GM12875 (cell line): ENCODE results near the gene KRTAP10-9.
"Not testable (repeated sequence)": the region's sequence is repeated elsewhere in the genome, so short reads cannot be mapped to it uniquely, and the experiment has no call there.

ENCODE experiments used
- H3K4me3 ChIP-seq: one replicate; pipeline ENCODE4 v1.5.1; 2011; ENCODE audit warnings: low read depth, low read length, control low read depth
- TF ChIP-seq, protein P1 (sequence below): IDR thresholded peaks from 2 replicates; pipeline ENCODE4 v1.5.1; 2011; ENCODE audit warnings: low read depth, mild to moderate bottlenecking, control low read depth, inconsistent platforms, low read length, moderate library complexity, borderline replicate concordance; ENCODE audit not compliant: insufficient read depth

Gene KRTAP10-9

DNA sequence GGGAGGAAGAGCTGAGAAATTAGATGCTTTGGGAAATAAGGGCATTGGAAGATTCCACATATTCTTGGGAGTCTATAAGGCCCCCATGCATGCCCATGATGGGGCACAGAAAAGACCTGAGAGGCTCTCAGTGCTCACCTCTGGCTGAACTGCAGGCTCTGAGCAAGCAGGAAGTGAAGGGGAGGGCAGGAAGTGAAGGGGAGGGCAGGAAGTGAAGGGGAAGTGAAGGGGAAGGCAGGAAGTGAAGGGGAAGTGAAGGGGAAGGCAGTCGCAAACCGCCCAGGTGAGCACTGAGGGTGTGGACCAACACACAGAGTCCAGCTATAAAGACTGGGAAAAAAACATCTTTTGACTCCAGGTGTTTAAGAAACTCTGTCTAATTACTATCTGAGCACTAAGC, 3.5 kb downstream of the KRTAP10-9 start:
- TF ChIP-seq, protein P1, sequence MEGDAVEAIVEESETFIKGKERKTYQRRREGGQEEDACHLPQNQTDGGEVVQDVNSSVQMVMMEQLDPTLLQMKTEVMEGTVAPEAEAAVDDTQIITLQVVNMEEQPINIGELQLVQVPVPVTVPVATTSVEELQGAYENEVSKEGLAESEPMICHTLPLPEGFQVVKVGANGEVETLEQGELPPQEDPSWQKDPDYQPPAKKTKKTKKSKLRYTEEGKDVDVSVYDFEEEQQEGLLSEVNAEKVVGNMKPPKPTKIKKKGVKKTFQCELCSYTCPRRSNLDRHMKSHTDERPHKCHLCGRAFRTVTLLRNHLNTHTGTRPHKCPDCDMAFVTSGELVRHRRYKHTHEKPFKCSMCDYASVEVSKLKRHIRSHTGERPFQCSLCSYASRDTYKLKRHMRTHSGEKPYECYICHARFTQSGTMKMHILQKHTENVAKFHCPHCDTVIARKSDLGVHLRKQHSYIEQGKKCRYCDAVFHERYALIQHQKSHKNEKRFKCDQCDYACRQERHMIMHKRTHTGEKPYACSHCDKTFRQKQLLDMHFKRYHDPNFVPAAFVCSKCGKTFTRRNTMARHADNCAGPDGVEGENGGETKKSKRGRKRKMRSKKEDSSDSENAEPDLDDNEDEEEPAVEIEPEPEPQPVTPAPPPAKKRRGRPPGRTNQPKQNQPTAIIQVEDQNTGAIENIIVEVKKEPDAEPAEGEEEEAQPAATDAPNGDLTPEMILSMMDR, result no peak
- H3K4me3 ChIP-seq, result no peak overlapping the region

DNA sequence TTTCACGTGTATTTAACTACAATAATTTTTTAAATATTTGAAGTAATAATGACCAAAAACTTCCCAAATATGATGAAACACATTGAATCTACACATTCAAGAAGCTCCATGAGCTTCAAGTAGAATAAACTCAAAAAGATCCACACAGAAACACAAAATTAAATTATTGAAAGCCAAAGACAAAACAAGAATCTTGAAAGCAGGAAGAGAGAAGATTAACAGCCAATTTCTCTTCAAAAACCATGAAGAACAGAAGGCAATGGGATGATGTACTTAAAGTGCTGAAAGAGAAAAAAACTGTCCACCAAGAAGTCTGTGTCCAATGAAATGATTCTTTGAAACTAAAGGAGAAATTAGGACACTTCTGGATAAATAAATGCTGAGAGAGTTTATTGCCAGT, 5.2 kb downstream of the KRTAP10-9 start:
- TF ChIP-seq, protein P1, result no peak
- H3K4me3 ChIP-seq, result no peak overlapping the region

DNA sequence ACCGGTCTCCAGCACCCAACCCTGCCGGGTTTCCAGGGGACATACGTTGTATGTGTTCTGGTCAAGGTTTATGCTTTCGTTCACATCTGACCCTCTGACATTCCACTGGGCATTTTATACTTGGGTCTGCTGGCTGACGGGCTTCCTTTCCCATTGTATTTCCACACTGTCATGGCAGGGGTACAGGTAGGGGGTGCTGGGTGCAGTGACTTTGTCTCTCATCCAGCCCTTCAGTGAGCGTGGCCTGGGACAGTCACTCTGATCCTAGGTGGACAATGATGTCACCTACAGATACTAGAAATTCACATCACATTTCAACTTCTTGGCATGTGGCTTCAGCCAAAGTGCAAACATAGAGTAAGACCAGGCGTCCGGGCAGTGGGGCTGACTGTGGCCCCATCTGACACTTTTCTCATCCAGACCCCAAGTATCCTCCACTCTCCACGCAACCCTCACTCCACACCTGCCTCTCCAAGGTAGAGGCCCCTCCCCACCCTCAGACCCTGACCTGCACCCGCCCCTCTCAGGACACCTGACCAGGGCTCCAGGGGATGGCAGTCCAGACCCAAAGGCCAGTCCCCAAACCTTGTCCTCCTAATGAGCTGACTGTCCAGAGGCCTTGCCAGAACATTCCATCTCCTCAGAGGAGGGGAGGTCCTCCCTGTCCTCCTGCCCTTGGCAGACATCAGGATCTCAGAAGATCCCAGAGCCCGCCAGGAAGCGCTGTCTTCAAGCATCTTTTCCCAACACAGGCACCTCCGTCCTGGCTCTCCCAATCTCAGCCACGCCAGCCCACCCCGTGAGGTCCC, 9.5 kb downstream of the KRTAP10-9 start:
- H3K4me3 ChIP-seq, result no peak overlapping the region
- TF ChIP-seq, protein P1, result no peak

DNA sequence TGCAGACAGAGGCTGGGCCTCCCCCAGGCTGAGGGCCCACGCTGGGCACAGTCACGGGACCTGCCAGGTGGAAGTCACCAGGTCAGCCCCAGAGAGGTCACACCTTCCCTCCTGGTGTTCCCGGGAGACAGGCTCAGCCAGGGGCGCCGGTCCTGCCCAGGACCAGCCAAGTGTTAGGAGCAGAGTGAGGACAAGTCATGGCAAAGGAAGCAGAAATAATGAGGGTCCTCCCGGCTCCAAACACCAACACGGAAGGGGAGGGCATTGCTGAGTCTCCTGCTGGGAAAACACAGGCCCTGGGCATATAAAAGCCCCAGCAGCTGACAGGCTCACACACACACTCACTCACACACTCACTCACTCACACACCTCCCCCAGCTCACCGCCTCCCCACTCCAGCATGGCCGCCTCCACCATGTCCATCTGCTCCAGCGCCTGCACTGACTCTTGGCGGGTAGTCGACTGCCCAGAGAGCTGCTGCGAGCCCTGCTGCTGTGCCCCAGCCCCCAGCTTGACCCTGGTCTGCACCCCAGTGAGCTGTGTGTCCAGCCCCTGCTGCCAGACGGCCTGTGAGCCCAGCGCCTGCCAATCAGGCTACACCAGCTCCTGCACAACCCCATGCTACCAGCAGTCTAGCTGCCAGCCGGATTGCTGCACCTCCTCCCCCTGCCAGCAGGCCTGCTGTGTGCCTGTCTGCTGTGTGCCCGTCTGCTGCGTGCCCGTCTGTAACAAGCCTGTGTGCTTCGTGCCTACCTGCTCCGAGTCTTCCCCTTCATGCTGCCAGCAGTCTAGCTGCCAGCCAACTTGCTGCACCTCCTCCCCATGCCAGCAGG, 10.3 kb downstream of the KRTAP10-9 start, which contains the start of gene KRTAP10-10:
Gene KRTAP10-10 (plus strand): TSS at position 339 of the 833 bp plus-strand sequence. CDS start 62 bp downstream, at position 401.
- TF ChIP-seq, protein P1, result no peak
- H3K4me3 ChIP-seq, result no peak within 1 kb of the TSS

DNA sequence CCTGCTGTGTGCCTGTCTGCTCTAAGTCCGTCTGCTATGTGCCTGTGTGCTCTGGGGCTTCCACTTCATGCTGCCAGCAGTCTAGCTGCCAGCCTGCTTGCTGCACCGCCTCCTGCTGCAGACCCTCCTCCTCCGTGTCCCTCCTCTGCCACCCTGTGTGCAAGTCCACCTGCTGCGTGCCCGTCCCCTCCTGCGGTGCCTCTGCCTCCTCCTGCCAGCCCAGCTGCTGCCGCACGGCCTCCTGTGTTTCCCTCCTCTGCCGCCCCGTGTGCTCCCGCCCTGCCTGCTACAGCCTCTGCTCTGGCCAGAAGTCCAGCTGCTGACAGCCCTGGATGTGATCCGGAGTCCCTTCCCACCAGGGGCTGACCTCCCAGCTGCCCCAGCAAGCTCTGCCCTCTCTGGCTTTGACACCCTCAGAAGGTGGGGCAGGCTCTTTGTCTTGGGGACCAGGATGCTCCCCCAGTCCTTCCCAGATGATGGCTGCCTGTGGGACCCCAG, 11.0 kb downstream of the KRTAP10-9 start:
- not testable (repeated sequence) for H3K4me3 ChIP-seq

DNA sequence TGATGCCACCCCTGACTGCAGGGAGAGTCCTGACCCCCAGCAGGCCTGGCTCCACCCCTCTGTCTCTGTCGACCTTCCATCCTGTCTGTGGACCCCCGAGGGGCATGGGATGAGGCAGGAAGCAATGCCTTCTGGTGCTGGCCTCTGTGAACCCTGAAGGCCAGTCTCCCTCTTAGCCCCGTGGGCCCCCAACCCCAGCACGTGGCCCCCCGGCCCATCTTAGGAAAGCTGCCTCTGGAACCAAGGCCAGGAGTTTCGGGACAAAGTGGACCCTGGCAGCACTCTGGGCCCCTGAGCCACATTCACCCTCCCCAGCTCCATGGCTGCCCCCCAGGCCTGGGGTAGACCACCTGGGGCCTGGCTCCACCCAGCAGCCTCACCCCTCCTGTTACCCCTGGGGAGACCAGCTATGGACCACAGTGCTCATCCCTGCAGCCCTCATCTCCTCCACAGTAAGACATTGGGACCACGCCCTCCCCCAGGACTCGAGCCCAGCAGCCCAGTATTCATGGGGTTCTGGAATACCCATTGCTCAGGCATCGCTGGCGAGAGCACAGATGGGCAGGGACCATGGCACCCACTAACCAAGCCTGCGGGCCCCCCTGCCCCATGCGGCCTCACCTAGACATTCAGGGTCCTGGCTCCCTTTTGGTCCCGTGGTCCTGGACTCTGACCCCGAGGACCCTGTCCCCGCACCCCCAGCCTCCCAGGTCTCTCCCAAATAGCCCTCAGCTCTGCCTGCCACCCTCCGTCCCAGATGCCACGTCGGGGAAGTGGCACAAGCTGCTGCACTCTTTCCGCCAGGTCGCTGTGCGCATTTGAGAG, 11.8 kb downstream of the KRTAP10-9 start:
- H3K4me3 ChIP-seq, result not testable (repeated sequence)

DNA sequence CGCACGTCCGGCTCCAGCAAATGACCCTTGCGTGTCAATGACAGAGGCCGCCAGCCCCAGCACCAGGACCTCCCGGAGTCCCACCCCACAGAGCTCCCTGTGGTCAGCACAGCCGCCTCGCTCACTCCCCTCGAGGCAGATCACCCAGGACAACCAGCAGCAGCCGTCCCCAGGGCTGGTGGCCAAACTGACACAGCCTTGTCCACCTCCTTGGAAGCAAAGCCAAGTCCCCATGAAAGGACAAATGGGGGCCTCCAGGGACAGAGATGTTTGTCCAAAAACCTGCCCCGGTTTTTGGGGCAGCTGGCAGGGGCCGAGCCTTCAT, 12.4 kb downstream of the KRTAP10-9 start:
- TF ChIP-seq, protein P1, result no peak
- no peak overlapping the region for H3K4me3 ChIP-seq
